ENCODE measurements around the gene MCTP1. TPM values are rescaled to one million over a fixed set of nuclear protein-coding genes. Genes with fewer than 3 reads are reported as not detected.
A peak's percentile ranks its signal among the peaks of the same experiment; 100 is the strongest.
"Not testable (repeated sequence)": the region's sequence is repeated elsewhere in the genome, so short reads cannot be mapped to it uniquely, and the experiment has no call there.

The MCTP1 gene
- total RNA-seq, 1 donor from 2014 or later: 3.3 TPM

DNA sequence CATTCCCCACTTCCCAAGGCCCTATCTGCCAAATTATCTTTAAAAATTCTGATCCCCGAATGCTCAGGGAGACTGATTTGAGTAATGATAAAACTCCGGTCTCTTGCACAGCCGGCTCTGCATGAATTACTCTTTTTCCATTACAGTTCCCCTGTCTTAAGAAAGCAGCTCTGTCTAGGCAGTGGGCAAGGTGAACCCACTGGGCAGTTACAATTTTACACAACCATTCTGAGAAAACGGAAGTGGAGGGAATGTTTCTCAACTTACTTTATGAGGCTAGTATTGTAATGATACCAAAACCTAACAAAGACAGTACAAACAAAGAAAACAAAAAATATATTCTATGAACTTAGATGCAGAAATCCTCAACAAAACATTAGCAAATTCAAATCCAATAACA, 100.0 kb downstream of the MCTP1 start:
- DNase-seq (ENCODE audit: low read depth): no peak

DNA sequence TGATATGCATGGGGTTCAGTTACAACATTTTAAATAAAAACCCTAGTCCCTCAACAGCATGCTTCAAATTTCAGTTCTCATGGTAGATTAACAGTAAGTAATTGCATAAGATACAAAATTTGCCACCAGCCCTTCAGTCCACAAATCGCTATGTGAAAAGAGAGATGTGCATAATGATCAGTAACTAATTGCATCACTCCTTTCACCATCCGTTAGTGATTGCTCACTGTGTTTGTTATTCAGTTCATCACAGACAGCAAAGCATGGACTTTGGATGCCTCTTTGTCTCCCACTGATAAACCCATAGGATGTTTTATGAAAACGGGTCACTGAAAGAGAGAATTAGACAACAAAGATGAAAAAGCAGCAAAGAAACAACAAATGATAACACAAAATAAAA, 103.2 kb downstream of the MCTP1 start:
- no peak for DNase-seq (ENCODE audit: low read depth)

DNA sequence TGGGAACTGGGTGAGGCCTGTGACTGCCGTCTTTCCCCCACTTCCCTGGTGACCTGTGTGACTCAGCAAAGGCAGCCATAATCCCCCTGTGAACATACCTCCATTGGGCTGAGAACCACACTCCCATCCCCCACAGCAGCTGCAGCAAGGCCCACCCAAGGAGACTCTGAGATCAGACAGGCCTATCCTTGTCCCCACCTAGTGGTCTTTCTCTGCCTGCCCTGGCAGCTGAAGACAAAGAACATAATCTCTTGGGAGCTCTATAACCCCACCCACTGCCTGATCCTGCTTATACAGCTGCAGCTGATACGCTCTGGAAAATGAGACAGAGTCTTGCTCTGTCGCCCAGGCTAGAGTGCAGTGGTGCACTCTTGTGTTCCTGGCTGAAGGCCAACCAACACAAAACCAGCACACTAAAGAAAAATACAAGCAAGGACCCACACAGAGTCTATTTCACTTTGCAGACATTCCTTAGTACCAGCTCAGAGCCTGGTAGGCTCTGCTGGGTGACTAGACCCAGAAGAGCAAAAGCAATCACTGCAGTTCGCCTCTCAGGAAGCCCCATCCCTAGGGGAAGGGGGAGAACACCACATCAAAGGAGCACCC, 106.7 kb downstream of the MCTP1 start:
- DNase-seq (ENCODE audit: low read depth): peak; percentile 83

DNA sequence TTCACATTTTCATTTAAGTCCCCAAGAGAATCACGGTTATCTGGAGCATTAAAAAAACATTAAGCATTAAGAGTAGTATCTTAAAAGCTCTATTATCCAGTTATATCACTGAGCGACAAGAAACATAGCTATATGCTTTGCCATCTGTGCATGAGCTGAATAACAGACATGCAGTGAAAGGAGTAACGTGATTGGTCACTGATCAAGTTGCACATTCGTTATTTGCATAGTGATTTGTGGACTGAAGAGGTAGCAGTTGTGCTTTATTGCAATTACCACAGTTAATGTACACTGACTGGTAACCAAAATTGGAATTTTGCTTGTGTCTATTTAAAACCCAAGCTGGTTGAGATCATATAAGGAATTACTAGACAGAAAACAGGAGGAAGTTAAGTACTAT, 107.4 kb downstream of the MCTP1 start:
- DNase-seq (ENCODE audit: low read depth): peak; percentile 2

DNA sequence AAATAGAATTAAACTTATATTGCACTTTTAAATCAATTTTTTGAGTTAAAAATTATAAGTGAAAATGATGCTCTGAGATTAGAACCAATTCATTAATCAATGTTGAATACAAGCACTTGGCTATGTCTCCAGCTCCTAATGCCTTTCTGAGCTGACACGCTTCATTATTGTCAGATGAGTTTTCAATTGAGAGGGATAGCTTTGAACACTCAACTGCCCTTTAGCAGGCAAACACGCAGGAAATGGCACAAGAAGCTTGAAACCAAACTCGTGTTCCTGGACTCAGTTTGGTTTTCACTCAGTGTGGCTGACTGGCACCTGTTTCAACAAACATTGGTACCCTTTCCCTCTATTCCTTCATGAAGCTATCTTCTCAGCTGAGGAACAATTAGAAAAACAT, 109.8 kb downstream of the MCTP1 start:
- DNase-seq (ENCODE audit: low read depth): no peak

DNA sequence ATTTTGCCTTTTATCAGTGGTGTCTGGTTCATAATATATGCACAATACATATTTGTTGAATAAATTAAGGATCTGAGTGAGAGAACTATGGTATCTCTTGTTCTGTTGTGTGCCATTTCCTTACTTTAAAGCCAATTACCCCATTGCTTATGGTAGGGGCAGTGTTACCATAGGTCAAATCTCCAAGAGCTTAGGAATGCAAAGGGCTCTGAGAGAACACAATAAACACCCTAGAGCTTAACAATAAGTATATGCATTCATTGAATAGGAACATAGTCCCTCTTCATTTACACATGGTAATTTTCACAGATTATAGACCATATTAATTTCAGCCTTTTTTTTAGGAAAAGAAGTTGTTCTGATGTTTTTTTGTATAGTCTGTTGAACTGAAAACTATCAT, 112.2 kb downstream of the MCTP1 start:
- DNase-seq (ENCODE audit: low read depth): no peak

DNA sequence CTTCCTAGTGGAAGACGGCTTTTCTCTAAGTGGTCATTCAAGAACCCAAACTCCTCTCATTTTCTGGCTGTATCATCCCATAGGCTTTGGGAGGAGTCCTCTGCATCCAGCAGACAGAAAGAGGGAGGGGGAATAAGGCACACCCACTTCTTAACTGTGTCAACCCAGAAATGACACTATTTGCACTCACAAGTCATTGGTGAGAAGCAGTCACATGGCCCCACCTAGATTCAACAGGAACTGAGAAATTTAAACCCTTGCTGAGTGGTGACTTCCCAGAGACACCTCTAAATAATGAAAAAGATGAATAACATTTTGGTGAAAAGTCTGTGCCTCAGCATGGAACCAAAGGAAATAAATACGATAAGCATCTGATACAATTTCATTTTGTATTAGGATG, 120.0 kb downstream of the MCTP1 start:
- no peak for DNase-seq (ENCODE audit: low read depth)

DNA sequence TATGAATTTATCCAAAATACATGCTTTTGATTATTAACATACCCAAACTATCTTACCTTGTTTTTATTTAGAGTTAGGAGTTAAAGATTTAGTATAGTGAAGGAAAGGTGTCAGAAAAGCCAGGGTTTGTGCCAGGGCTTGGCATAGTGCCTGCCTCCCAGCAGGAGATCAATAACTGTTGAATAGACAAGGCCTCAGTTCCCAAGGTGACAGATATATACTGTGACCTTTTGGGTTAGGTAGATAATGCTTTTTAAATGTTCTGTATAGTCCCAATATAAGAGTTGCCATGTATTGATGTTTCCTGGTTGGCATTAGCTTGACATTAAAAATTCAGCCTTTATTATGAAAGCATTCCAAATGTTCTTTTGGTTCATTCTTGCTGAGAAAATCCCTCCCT, 121.8 kb downstream of the MCTP1 start:
- no peak for DNase-seq (ENCODE audit: low read depth)

DNA sequence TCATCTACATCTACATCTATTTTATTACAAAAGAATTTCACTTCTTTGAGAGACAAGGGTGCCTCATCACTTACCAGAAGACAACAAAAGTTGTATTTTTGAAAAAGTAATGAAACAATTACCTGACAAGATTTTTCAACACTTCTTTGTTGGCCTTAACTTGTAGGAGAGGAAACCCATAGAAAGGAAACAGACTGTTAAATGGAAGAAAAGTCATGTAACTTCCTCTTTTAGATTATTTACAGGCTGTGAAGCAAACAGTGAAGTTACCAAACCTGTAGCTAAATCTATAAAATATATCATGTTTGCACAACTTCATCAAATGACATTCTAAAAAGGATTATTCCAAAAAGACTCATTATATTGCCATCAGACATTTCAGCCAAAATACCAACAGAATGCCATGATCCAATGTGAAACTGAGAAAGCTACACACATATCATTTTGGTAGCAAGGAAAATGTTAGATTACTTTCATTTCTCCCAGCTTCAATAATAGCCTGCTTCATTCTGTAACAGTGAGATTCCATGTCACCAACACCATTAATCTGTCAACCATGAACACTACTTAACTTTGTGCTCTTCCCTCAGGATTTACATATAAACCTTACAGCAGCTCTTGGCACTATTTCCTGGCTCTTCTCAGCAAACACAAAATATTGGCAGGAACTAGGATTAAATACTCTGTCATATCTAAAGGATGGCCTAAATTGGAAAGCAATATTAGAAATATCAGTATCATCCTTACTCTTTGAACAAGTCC, 122.5 kb downstream of the MCTP1 start:
- DNase-seq (ENCODE audit: low read depth): no peak

DNA sequence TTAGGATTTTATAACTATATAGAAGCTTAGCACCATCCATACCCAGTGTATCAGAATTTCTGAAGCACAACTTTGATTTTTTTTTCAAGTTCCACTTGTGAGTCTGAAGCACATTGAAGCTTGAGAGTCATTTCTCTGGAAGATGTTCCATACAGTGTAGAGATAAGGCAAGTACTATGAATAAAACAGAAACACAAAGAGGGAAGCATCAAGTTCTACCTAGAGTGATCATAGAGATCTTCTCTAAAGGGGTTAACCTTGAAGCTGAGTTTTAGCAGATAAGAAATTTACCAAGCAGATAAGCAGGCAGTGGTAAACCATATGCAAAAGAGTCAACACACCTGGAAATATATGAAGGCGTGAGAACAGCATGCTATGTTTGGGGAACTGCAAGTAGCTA, 125.3 kb downstream of the MCTP1 start:
- no peak for DNase-seq (ENCODE audit: low read depth)

DNA sequence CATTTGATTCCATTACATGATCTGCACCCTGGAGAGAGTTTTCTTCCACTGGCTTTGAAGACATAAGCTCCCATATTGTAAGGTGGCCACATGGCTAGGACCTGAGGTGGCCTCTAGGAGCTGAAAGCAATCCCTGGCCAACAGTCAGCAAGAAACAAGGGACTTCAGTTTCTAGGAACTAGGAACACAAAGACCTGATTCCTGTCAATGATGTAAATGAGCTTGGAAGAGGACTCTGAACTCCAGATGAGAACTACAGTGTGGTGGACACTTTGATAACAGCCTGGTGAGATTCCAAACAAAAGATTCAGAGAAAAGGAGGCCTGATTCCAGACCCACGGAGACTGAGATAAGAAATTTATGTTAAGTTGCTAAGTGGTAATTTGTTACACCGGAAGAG, 129.0 kb downstream of the MCTP1 start:
- DNase-seq (ENCODE audit: low read depth): no peak

DNA sequence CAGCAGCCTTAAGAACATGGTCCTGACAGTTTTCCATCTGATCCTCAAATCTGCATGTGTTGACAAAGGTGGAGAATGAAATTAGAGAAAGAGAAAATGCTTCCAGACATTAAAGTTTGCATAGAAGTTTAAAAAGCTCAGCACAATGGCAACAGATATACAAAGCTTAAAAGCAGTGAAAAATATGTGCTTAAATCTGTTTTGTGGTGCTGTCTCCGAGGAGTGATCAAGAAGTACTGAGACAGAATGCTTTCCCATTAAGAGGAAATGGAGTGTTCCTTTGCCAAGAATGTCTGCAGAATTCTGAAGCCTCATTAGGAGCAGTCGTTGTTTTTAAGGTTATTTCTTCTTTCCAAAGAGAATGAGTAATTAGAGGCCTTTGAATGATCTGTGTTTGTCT, 131.4 kb downstream of the MCTP1 start:
- no peak for DNase-seq (ENCODE audit: low read depth)

DNA sequence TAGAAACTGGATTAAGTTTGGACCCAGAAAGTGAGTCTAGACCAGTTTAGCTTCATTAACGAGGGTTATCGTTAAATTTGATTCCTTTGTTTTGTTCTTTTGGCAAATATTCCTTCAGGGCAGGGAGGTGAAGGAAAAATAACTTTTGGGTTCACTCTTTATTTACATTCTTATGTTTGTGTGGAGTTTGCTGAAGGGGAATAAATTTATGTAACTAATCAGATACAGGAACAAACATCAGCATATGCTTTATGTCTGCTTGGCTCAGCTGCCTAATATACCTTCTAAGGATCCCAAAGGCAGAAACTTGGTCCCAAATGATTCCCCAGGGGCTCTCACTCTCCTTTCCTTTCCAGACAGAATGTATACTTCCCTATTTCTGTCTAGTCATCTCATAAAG, 132.4 kb downstream of the MCTP1 start:
- DNase-seq (ENCODE audit: low read depth): no peak

DNA sequence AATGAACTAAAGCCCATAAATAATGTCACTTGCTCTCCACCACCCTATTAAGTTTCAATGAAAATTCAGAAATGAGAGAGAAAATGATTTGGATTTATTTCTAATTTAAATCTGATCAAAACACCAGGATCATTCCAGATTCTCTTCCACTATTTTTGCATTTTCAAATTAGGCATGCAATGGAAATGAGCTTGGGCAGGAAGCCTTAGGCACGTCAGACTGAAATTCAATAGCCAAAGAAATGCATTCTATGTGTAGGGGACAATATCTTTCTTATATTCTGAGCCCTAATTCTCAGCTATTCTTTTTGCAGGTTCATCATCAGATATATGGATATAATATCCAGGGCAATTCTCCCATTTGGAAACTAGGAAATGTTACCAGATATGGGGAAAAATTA, 132.8 kb downstream of the MCTP1 start:
- DNase-seq (ENCODE audit: low read depth): no peak

DNA sequence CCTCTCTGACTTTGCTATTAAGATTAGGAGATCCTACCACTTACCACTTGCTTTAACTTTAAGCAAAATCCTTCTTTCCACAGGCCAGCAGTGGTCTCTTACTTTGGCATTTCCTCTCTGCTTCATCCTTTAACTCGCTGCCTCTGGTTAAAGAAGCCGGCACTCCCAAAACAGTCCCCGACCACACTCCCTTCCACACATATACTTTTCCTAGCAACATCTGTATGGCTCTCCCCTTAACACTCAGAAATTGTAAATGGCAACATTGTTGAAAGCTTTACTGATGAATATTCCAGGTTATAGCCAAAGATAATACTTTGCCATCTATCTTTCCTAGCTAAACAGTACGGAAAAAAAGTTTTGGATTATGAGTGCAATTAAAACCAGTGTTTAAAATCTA, 133.2 kb downstream of the MCTP1 start:
- DNase-seq (ENCODE audit: low read depth): no peak

DNA sequence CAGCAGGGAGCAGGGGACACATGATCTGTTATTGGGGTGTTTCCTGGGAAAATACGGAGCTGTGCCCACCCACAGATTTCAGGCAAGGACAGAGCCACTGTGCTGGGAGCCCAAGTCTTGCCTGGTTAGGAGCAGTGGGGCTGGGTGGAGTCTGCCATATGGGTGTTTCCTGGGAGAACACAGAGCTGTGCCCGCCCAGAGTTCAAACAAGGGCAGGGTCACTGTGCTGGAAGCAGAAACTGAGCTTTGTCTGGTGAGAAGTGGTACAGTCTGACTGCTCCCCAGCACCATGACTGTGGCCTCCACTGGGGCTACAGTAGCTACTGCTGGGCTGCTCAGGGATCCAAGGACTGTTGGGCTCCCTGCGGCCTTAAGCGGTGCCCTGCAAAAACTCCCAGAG, 135.5 kb downstream of the MCTP1 start:
- no peak for DNase-seq (ENCODE audit: low read depth)

DNA sequence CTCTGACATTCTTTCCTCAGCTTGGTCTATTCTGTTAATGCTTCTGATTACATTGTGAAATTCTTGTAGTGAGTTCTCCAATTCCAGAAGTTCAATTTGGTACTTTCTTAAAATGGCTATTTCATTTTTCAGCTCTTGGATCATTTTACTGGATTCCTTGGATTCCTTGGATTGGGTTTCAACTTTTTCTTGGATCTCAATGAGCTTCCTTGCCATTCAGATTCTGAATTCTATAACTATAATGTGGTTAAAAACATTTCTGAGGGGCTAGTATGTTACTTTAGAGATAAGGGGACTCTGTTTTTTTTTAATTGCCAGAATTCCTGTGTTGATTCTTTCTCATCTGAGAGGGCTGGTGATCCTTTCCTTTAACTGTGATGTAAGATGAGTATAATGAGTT, 136.4 kb downstream of the MCTP1 start:
- DNase-seq (ENCODE audit: low read depth): no peak

DNA sequence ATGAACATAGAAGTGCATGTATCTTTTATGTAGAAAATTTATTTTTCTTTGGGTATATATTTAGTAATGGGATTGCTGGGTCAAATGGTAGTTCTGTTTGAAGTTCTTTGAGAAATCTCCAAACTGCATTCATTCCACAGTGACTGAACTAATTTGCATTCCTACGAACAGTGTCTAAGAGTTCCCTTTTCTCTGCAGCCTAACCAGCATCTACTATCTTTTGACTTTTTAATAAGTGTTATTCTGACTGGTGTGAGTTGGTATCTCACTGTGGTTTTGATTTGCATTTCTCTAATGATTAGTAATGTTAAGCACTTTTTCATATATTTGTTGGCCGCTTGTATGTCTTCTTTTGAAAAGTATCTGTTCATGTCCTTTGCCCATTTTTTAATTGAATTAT, 141.0 kb downstream of the MCTP1 start:
- DNase-seq (ENCODE audit: low read depth): not testable (repeated sequence)

DNA sequence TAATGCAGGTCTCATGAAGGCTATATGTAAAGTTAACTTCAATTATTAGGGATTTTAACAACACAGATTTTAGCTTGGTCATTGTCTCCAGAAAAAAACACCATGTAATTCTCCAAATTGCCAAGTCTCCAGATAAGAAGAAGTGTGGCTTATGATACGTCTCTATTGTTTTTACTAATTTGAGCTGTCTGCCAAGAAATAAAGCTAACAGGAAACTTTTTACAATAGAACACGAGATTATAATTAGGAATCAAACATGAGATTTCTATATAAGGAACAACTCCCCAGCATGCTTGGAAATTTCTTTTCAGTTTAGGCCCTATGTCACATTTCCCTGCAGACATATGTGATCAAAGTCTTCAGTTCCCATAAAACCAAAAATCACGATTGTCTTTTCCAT, 142.7 kb downstream of the MCTP1 start:
- no peak for DNase-seq (ENCODE audit: low read depth)

DNA sequence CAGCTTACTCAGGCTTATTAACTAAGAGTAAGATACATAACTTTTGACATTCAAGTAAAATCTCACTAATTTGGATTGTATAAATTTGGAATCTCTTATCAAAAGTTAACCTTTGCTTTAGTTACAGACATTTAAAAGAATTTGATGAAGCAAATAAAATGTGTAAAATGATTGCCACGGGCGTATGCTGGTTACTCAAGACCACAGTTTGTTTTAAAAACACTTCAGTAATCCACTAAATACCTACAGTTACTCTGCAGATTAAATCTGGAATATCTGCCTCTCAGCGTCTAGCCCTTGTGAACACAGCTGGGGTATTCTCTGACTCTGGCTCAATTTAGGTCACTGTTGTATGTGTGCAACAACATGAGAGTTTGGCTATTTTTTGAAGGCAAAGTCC, 143.8 kb downstream of the MCTP1 start:
- DNase-seq (ENCODE audit: low read depth): no peak

DNA sequence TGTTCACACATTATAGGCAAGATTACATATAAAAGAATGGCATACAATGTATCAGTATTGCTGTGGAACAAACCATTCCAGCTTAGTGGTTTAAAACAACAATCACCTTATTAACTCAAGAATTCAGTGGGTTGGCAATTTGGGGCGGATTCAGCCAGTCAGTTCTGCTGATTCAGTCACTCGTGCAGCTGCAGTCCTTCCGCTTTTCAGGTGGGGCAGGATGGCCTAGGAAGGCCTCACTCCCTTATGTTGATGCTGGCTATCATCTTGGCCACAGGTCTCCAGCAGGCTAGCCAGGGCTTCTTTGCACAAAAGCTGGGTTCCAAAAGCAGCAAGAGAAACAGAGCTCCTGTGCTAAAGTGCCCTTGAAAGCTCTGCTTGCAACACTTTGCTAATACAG, 150.6 kb downstream of the MCTP1 start:
- DNase-seq (ENCODE audit: low read depth): no peak

DNA sequence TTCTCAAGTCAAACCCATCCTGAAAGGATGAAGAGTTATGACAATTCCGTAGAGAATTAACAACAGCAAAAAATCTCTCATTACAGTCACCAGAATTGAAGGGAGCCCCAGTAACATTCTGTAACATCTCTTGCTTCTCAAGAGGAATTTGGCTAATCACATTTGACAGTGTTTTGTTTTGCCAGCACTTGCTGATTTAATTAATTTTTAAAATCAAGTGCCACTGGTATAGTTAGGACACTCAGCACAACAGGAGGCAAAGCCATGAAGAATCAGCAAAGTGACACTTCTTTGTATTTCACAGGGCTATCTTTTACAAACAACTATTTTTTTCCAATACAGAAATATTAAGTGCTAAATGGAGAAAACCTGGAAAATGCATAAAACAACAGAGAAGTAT, 152.8 kb downstream of the MCTP1 start:
- no peak for DNase-seq (ENCODE audit: low read depth)

DNA sequence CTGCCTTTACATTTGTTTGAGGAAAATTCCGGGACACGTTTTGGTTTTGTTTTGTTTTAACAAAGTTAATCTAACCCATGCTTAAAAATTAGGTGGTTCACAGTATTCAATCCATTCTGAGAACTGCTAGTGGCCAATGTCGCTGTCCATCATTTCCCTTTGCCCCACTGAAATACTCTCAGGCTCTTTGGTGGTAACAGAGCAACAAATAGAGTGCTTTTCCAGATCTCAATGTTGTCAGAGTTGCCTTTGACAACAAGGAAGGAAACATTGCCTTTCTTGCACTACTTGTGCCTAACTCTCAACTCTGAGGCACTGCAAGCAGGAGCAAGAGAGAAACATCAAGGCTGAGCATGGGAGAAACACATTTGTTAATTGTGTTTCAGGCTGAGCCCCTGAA, 154.0 kb downstream of the MCTP1 start:
- peak; percentile 45 for DNase-seq (ENCODE audit: low read depth)

Data from myocyte (in vitro differentiated cells).